Suppressor macrophage treated with lipopolysaccharide for 1 hour (primary cell): ENCODE data around the gene KLK2.

ENCODE experiments used
- DNase-seq, 3 donors: peaks; one replicate each; pipeline ENCODE4 v3.0.0-alpha.2; 2020 to 2022

The KLK2 gene

DNA sequence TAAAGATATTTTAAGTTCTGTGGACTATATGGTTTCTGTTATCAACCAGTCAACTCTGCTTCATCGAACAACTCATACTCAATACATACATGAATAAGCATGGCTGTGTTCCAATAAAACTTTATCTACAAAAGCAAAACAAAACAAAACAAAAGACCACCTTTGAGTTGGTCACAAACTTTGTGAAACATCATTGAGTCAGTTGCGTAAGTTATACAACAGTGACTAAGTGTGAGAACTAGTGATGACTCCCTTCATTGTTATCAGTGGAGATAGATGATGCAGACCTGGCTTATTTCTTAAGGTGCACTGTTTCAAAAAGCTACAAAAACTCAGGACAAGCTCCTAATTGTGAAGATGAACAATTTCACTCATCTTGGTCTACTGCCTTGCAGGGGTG lies 52.5 kb downstream of the KLK2 start:
- peak in 2 of 3 donors; percentile 20 to 38 for DNase-seq

DNA sequence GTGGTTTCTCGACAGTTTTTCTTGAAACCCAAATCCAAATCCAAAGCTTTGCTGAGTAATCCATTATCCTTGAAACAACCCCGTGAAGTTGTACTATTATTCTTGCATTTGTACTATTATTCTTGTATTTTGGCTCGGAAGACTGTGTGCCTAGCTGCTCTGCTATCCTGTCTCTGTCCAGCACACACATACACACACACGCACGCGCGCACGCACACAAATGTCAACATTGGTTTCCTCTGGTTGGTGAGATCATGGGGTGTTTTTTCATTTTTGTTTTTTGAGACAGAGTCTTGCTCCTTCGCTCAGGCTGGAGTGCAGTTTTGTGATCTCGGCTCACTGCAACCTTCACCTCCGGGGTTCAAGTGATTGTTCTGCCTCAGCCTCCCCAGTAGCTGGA lies 52.9 kb downstream of the KLK2 start:
- no peak for DNase-seq

DNA sequence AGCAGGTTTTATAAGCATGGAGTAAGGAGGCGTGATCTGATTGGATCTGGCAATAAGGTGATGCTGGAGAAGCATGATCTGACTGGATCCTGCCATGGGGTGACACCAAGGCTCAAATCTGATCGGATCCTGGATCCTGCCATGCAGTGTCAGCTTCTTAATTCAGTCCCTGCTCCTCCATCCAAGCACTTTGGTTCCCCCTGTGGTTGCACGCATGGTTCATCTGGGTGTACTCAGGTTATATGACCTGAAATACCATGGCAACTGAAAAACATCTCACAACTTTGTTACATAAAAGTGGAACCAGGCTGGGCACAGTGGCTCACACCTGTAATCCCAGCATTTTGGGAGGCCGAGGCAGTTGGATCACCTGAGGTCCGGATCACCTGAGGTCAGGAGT lies 55.6 kb downstream of the KLK2 start:
- DNase-seq, result no peak
